GM19240 (cell line): ENCODE results near the gene RXRA.

Source experiments
- DNase-seq: peaks from one replicate; pipeline ENCODE4 v3.0.0; 2011; ENCODE audit warnings: low spot score; ENCODE audit not compliant: insufficient read length

RXRA gene

DNA sequence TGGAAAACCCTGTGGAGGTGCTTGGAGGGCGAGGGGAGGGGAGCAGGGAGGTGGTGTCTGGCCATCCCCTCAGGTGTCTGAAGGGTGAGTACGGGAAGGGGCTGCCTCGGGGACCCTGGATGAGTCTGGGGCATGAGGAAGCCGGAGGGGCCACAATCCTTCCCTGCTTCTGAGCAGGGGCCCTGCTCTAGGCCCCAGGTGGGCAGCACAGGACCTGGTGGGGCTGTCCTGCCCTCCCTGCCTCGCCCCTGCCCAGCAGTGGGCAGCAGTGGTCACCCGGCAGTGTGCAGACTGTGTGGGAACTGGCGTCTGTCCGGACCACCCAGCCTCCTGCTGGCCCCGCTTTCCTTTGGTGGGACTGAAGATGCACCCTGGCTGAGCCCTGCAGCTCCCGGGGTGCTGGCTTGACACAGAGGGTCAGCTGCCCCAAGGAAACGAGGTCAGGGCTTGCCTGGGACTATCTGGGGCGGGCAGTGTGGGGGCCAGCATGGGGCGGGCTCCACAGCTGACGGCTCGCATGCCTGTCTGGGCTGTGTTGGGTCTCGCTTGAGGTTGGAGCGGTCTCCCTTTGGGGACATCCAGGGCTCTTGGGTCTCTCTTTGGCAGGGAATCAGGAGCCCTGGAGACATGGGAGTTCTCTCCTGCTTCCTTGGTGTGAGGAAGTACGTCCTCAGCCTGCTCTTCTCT, 26.1 kb downstream of the RXRA start:
- no peak for DNase-seq

DNA sequence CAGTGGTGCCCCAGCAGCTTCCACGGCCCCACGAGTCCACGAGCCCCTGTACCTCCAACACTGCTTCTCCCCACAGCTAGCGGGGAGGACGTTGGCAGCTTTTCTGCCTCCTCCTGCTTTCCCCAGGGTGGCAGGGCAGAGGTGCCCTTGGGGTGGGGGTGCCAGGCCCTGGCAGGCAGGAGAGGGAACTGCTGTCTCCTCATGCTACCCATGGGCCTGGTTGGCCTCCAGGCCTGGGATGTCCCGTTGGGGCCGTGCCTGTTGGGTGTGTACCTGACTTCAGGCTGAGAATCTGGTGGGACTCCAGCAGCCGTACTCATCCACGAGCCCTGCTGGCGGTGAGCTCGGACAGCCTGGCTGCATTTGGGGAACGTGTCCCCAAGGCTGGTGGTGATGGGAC, 27.3 kb downstream of the RXRA start:
- no peak for DNase-seq

DNA sequence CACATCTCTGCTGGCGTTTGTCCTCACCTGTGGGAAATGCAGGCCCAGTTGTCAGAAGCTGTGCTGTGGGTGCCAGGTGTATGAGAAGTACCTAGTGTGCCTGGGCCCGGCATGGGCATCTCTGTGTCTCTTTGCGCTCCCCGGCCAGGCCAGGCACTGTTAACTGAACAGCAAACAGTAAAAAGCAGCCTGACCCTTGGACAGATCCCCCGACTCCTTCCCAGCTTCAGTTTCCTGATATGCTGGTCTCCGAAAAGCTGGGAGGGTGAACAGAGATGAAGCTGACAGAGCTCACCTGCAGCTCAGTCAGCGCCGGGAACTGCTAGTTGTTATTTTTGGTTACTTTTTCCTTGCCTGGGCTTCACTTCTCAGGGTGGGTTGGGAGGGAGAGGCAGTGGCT, 28.9 kb downstream of the RXRA start:
- no peak for DNase-seq

DNA sequence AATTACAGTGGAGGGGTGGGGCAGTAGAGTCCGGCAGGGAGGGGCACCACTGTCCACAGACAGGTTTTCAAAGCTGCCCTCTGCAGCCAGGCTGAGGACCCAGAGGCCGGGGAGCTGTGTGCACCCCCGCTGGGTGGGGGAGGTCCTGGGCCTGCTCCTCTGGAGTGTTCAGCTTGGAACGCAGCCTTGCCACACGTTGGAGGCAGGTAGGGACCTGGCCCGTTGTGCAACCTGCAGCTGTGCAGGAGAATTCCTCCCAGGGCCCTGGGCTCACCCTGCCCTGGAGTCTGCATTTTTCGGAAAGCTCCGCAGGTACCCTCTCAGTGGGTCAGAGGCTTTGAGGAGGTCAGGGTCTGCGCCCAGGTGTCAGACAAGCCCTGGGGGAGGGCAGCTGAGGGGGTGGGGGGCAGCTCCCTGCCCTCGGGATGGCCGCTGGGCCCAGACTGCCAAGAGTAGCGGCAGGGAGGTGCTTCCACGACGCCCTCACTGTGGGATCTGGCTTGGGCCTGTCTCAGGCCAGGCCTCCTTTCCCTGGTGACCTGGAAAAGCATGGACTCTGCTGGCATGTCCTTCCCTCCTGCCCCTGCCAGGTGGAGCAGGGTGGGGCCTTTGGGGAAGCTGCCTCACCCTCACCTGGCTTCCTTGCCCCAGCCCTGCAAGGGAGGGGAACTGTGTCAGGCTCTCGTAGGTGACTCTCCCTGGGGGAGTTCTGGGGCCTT, 29.5 kb downstream of the RXRA start:
- no peak for DNase-seq

DNA sequence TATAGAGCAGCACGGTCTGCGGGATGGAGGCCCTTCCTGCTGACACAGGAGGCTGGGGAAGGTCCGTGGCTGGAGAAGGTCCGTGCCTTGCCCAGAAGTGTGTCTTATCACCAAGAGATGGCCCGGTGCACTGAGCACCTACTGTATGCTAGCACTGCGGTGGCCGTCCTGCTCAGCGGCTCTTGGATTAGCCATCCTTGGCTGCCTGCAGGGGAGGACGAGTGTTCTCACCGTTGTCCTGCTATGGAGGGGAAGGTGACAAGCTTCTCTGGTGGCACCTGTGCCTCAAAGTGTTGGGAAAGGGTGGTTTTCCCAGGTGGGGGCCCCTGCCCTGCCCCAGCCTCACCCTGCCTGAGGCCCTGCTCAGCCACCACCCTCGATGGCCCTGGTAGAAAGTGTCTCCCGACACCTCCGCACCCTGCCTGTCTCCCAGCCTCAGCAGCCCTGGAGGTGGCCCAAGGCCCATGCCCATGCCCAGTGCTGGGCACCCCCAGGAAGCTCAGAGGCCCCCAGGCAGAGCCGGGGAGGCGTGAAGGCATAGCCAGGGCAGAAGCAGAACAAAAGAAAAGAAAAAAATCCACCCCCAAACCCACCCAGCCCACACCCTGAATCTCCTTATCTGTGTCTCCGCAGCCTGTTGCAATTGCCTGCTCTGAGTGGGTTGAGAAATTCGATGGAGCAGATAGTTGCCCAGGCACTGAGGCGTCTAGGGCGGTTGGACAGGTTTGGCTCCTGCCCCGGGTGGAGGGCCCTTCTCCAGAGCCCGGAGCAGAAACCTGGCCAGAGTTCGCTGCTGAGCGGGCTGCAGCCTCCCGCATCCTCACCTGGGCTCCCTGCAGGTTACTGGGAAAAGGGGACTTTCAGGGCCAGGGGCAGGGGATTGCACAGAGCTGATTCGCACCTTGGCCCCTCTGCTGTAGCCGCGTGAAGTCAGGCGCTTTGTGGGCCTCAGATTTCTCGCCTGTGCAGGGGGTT, 30.5 kb downstream of the RXRA start:
- DNase-seq, result no peak

DNA sequence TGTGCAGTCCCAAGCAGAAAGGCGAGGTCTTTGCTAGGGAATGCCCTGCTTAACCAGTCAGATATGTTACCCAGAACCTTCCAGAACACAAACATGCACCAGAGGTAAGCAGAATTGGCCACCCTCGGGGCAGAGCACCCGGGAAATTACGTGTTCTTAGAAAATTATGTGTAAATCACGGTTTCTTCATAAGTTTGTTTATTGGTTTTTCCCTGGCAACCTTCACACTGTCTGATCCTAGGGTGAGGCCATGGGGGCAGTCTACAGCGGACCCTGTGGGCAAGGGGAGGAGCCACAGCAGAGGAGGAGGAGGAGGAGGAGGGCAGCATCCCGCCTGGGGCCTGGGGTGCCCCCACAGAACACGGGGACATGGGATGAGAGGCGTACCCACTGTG, 31.4 kb downstream of the RXRA start:
- no peak for DNase-seq

DNA sequence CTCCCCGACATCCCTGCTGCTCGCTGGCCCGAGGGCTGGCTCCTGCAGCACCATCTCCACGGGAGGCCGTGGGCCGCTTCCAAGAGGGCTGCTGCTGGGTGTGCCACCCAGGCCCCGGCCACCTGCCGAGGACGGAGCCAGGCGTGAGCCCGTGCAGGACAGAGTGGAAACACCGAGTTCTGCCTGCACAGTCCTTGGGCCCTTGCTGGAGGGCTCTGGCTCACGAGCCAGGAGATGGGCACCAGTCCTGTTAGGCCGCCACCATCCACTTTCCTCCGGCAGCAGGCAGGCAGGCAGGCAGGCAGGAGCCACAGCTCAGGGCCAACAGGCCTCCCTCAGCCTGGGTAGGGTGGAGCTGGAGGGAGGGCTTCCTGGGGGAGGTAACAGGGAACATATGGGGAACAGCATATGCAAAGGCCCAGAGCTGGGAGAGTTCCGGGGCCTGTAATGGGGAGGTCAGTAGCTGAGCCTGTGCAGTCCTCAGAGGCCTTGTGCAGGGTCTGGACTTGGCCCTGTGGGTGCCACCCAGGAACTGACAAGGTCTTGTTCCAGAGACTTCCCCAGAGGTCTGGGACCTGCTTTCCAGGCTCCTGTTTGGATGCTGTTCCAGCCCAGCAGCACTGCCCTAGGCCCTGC, 31.9 kb downstream of the RXRA start:
- no peak for DNase-seq

DNA sequence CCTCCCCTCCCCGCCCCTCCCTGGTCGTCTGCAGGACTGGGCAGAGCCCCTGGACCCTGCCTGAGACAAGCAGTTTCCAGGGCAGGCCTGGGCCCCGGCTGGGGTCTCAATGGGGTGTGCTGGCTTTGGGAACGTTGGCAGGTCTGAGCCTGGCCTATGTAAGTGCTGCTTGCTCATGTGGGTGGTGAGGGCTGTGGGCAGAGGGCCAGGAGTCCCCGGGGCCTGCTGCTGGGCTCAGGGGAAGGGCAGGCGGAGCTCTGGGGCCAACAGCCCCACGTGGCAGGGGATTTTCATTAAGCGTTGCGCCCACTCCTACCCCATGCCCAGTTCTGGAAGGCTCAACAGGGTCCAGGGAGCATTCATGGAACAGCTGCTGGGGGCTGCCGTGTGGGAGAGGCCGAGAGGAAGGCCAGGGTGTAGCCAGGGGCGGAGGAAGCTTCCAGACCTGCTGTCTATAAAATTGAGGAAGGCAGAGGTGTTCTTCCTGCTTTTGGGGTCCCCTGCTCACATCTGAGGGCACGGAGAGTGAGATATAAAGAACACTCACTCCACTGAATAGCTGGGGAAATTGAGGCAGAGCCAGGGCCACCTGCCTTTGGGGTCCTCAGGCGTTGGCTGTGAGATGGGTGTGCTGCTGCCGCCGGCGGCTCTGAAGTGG, 32.5 kb downstream of the RXRA start:
- DNase-seq, result no peak

DNA sequence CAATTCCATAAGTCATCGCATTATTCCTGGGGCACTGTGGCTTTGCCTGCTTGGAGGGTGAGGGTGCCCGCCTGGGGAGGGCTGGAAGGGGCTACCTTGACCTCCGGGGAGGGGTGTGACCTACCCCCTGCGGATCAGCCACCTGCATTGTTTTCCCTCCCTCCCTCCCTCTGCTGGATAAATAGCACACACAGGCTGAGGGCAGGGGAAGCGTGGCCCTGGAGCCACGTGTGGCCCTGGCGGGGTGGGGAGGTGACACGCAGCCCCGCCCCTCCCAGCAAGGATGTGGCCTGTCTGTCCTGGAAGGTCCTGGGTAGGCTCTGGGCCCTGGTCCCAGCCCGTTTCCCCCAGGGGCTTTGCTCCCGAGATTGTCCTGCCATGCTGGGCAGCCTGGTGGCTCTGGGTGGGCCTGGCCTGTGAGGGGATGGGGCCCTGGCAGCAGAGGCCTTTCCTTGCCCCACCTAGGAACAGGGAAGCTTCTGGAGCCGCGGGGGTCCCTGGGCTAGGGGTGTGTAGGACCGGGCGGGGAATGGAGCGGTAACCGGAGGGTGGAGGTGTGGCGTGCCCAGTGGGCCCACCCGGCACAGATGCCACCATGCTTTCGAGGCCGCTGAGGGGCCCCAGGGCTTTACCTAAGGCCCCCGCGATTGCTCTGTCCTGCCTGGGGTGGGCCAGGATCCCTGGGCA, 33.4 kb downstream of the RXRA start:
- no peak for DNase-seq

DNA sequence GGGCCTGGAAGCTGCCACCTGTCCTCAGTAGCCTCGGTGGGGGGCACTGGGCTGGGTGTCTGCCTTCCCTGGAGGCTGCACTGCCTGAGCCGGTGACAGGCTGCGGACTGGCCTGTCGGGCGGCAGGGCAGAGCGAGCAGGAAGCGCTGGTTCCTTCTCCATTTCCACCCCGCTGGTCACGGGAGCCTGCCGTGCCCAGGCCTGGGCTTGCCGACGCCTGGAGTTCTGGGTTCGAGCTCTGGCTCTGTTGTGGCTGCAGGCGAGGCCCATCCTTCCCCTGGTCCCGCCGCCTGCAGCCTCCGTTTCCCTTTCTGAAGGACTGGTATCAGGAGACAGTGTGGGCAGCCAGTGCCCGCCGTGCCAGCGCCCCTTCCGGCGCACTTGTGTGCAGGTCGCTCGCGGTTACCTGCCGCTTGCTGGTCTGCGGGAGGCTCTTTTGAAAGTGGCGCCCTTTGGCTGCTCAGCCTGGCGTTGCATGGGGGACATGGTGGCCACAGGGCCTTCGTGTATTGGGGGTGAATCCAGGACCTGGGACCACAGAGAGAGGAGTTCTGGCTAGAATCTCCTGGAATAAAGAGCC, 34.0 kb downstream of the RXRA start:
- no peak for DNase-seq

DNA sequence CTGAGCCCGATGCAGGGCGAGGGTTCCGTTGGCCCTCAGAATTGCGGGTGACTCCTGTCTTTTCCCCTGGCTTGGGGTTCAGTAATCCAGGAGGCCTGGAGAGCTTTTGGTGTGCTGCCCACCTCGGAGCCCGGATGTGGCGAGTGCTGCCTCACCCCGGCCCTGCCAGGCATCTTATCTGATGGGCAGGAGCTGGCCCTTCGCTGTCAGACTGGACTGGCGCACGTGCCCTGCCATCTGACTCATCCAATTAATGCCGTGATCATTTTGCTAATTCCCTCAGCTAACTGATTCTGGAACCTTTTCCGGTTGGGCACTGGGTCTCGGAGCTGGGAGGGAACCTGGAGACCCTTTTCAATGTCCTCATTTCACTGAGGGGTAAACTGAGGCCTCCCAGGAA, 34.6 kb downstream of the RXRA start:
- no peak for DNase-seq

DNA sequence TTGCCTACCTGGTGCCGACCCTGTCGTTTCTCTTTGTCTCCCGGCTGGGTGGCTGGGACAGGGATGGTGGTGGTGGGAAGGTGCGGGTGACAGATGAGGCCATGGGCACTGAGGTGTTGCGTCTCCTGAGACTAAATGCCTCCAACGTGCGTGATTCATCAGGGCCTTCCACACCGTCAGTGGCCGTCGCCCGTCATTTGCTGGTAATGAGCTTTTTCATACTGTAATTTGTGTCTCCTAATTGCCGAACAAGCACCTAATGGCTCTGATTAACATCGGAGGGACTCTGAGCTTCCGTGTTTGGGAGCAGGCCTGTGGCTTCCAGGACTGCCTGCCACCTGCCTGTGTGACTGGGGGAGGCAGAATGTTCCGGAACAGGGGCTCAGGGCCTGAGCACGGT, 35.2 kb downstream of the RXRA start:
- DNase-seq, result no peak

DNA sequence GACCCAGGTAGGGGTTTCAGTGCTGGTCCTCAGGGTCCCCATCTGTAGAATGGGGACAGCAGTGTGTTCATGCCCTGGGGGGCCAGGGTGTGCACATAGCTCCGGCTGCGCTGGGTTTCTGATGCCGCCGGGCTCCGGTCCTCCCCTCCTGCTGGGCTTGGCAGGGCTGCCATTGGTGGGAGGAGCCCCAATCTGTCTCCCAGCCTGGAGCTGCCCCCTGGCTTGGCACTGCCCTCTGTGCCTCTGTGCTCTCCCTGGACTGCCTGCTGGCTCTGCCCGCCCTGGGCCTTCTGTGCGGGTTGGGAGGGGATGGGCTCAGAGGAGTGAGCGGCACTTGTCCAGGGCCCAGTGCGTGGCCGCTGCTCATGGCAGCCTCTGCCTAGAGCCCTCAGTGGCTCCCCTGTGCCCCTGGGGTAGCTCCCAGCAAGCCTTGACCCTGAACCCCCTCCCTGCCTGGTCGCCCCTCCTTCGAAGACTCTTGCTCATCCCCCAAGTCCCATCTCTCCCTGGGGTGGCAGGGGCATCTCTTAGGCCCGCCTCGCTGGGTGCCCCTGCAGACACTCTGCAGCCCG, 35.7 kb downstream of the RXRA start:
- DNase-seq, result no peak

DNA sequence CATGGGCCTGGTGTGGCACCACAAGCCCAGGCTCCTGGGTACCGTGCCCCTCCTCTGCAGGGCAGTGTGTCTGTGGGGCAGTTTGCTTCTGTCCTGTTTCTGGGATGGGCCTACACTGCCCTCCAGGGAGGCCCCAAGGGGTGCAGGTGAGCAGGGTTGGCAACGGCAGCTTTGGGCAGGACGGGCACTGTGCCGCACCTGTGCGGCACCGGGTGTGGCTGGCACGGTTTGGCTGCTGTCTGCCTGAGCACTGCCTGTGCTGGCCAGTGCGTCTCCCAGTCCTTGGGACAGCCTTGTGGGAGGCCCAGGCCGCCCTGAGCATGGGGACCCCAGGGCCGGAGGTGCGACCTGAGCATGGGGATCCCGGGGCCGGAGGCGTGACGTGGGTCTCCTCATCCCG, 37.2 kb downstream of the RXRA start:
- no peak for DNase-seq

DNA sequence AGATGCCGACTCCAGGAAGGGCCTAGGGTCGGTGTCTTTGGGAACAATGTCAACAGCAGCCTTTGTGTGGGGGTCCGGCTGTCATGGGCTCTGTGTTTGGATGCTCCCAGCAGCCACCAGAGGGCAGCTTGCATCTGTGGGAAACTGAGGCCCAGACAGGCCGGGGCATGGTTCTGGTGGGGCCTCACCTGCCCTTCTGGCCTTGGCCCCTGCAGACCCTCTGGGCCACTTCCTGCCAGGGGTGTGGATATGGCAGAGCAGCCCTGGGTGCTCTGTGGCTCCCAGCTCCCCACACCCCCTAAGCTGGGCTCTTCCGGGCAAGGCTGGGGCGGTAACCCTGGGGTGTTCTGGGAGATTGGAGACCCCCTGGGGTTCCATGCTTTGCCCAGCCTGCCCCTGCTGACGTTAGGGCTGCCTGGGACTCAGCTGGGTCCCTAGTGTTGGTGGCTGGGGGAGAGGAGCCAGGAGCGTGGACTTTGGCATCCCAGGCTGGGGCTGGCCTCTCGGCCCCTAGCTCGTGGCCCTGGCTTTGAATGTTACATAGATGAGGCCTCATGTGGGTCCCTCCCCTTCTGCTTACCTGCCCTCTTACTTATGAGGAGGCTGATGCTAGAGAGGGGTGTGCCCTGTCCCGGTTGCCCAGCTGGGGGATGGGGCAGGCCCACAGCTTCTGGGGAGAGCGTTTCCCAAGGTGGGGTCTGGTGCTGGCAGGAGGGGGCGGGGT, 38.3 kb downstream of the RXRA start:
- DNase-seq, result no peak

DNA sequence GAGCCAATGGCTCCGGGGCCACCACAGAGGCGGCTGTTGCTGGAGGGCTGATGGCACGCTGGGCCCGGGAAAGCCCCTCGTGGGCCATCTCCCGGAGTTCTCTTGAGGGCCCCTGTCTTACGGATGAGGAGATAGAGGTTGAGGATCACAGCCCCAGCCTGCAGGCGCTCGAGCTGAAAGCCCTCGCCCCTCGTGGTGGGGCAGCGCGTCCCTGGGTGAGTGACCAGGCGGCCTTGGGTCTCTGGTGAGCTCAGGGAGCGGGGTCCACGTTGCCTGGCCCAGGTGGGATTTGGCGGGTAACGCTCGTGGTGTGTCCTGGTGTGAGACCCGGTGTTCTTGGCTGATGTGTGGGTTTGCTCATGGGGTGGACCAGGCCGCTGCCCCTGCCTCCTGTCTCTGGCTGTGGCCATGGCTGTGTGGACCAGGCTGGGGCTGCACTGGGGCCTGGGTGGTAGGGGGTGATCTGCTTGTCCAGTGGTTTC, 38.9 kb downstream of the RXRA start:
- no peak for DNase-seq

DNA sequence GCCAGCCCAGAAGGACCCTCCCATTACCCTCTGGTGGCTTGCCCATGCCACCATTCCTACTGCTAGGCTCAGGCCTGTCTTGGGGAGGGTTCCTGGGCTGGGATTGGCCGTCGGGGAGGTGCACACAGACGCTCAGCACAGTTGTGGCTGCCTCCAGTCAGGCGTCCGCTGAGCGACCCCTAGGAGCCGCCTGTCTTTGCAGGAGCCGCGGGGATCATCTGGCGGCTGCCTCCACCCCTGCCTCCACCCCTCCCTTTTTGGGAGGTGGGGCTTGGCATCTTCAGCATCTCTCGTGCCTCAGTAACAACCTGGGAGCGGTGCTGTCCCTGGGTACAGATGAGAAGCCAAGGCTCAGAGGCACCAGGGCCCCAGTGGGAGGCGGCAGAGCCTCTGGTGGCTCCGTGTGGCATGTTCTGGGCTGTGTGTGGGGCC, 39.6 kb downstream of the RXRA start:
- DNase-seq, result no peak

DNA sequence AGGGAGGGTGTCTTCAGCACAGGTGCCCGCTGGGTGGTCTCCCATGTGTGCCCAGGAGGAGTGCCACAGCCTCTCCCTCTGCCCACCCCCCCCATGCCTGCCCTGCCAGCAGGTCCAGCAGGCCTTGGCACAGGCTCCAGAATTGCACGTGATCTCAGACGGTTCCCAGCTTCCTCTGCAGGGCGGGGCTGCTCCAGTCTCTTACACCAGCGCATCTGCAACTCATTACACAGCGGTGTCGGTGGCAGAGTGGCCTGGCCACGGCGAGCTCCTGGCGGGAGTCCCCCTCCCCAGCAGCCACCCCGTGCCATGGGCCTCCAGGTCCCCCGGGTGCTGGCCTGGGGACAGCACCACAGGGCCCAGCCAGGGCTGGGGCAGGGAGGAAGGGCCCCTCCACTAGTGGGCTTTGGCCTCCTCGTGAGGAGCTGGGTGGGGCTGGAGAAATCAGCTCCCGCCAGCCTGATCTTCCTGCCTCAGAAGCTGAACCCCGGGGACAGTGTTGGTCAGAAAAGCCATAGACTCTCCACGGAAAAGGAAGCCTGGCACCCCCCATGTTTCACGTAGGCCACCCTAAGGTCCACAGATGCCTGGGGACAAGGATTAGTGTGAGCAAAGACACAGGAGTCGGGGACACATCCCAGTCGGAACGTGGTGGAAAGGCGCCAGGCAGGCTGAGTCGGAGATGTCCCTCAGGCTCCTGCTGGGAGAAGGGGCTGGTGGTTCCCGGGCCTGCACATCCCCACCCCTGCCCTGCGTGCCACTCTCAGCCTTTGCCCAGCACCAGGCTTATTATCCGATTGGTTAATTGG, 40.2 kb downstream of the RXRA start:
- DNase-seq, result no peak
